Myometrial cell (primary cell): ENCODE results near the gene UBR4. TPM values are rescaled to one million over a fixed set of nuclear protein-coding genes. Genes with fewer than 3 reads are reported as not detected.

Experiments
- total RNA-seq: library from RNA; depleted of rRNA; stranded (reverse); fragments of >200 nt; gene quantifications from 2 replicates; pipeline ENCODE4 v1.2.3, GENCODE V29; 2015

The UBR4 gene
- total RNA-seq = 56.5 and 73.5 TPM in 2 replicates

DNA sequence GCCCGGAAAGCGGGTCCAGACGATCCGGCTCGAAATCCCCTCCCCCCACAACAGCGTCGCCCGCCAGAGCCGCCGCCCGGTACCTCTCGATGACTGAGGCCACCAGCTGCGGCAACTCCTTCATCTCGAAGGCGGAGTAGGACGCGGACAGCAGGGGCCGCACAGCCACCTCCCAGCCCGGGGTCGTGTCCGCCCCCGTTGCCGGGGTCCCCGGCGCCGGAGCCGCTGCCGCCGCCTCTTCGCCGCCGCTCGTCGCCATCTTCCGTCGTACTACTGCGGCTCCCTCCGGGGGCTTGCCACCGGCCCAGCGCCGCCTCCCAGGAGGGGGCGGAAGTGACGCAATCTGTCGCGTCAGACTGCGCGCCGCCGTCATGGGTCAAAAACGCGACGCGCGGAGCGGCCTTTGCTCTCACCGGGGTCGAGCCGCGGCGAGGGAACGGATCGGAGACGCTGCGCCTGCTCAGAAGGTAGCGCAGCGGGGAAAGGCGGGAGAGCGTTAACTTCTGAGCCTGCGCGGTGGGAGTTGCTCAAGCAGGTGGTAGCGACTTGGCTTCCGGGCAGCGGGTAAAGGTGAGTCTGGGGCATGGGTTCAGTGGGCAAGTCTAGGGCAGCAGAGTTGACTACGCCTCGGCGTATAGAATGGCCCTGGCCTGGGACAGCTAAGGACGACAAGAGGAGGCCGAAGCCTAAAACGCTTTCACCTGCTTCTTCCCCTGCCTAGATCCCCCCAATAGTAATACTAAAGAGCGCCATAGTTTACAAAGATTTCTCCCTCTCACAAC lies at the start of gene UBR4:
Gene UBR4 (minus strand): TSS at position 277 of the 782 bp plus-strand sequence. CDS start 18 bp downstream, at position 259.

DNA sequence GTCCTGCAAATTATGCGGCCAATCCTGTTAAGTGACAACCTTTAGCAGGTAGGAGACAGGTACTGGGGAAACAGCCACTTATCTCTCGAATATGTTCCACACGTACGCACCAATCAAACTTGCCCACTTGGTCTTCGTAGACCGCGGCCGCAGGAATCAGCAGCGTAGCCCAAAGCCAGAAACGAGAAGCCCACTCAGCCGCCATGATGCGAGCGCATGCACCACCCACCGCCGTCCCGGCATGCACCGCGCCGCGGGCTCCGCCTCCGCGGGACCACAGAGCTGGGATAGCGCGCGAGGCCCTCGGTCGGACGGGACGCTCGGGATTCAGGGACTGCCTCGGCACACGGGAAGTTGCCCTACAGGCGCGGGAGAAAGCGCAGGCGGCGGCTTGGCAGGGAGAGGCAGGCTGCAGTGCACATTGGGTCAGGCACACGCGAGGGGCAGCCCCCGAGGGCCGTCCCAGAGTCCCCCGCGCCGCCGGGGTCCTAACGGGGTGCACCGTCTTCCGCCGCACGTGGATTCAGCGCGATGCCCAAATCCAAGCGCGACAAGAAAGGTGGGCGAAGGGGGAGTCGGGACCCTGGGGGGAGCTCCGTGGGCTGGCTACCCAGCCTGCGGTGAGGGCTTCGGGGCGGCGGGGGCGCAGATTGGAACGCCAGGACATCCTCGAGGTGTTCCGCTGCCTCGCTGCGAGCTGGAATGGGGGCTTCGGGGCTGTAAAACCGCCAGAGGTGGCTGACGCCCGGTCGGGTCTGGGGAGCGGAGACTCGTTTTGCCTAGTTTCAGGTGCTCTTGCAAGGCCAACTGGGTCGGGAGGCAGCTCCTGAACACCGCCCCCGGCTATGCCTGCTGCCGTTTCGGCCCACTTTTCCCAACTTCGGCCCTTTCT lies 41.5 kb upstream of the UBR4 start, which contains the start of the genes EMC1 and MRTO4:
Gene EMC1 (minus strand): TSS at position 220 of the 892 bp plus-strand sequence. CDS start 15 bp downstream, at position 205.
Gene MRTO4 (plus strand): TSS at position 501 of the 892 bp plus-strand sequence. CDS start 31 bp downstream, at position 532.

Other genes starting within 250 kb of the UBR4 start
- gene EMC1, start 41.3 kb upstream of the UBR4 start, total RNA-seq = 95.2 and 100 TPM in 2 replicates
- gene MRTO4, start 41.5 kb upstream of the UBR4 start, total RNA-seq = 58.1 and 58.8 TPM in 2 replicates
- 0.86 and 0.89 TPM in 2 replicates for gene AKR7A3, start 78.5 kb upstream of the UBR4 start, total RNA-seq
- gene AKR7A2, start 101.9 kb upstream of the UBR4 start, total RNA-seq = 160 and 188 TPM in 2 replicates
- gene SLC66A1, start 102.1 kb upstream of the UBR4 start, total RNA-seq = 19.0 and 25.2 TPM in 2 replicates